ENCODE data around the gene APH1B.
"Not testable (repeated sequence)": the region's sequence is repeated elsewhere in the genome, so short reads cannot be mapped to it uniquely, and the experiment has no call there.

The APH1B gene

DNA sequence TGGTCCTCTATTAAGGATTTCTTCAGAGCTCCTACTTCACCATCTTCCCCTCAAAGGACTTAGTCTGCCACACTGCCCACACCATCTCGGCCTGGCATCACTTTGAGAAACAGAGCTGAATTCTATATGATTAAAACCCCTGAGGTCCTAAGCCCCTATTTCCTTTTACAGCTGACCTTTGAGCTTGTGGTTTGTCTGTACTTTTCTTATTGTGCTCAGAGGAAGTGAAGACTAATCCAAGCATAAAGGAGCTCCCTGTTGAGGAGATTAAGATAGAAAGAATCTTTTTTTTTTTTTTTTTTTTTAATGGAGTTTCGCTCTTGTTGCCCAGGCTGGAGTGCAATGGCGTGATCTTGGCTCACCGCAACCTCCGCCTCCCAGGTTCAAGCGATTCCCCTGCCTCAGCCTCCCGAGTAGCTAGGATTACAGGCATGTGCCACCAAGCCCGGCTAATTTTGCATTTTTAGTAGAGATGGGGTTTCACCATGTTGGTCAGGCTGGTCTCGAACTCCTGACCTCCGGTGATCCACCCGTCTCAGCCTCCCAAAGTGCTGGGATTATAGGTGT is 65.7 kb downstream of the APH1B start:
- intact Hi-C loops (cut with DNase I), result not testable (repeated sequence)

DNA sequence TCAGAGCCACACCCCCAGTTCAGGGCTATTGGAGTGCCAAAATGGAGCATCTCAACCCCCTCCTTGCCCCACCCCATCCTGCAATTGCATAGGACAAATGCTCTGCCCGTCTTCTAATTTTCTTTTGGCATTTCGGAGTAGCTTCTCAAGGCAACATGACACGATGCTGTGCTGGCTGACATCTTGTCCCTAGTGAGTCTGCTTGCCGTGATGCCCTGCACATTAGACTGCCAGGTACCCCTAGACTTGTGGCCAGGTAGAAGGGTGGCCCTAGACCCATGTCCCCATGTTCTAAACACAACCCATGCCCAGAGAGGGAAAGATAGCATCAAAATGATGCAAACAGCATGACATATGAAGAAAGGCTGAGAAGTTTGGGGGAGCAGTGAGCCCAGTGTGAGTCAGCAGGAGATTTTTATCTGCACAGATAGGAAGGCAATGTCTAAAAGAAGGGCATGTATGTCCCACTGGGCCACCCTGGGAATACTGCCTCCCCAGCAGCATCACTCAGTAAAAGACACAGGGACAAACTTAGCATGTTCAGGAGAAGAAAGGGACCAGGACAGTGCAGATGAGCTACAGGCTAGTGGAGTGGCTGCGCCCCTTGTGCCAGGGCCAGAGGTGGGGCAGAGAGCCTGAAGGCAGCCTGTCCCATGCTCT is 67.5 kb downstream of the APH1B start:
- intact Hi-C loops (cut with DNase I), result no loop called here
- peak in 1 of 42 donors; percentile 38 for DNase-seq

More for the DNA sequence above, 65.7 kb downstream of the APH1B start:
- DNase-seq, result not testable (repeated sequence)

DNA sequence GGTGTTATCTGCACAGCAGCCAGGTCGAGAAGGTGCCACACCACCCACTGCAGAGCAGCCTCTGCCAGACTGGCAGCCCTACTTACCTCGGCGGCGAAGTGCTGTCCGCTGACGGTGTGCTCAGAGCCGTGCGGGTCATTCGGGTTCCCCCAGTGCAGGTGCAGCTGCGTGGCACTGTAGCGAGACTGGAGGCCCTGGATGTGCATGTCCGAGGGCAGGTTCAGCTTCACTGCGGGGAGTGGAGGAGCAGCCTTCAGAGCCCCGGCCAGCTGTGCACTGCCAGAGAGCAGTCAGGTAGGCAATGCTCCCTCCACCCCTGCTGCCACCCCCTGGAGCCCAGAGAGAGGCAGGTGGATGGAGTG is 68.0 kb downstream of the APH1B start:
- no peak for DNase-seq
- intact Hi-C loops (cut with DNase I), result no loop called here

DNA sequence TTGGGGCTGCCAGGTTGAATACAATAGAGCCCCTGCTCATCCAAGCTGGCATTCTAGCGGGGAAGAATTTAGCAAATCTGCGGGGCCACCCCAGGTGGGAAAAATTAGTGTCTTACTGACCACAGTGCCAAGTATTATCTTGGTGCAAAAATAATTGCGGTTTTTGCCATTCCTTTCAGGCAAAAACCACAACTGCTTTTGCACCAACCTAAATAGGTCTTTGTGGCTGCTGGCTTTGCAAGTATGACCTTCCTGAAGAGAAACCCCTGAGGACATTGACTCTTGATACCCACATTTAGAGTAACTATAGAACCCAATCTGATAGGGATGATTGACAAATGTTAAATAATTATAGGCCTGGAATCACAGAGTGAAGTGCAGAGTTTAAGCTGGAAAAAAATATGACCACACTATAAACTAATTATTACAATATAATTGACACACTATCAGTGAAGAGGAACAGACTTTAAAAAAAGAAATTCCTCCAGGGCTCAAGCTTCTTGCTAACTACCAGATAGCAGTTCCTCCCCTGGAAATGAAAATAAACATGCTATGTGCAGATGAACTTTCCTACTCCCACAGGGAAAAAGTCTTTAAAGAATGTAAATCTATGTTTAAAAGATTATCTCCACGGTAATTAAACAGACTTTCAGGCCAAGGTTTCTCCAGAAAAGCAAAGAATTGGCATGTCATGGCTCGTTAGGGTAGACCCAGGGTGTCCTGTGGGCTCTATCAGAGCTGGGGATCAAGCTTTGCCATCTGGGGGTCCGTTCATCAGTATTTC is 69.9 kb downstream of the APH1B start:
- intact Hi-C loops (cut with DNase I), result no loop called here
- no peak for DNase-seq

DNA sequence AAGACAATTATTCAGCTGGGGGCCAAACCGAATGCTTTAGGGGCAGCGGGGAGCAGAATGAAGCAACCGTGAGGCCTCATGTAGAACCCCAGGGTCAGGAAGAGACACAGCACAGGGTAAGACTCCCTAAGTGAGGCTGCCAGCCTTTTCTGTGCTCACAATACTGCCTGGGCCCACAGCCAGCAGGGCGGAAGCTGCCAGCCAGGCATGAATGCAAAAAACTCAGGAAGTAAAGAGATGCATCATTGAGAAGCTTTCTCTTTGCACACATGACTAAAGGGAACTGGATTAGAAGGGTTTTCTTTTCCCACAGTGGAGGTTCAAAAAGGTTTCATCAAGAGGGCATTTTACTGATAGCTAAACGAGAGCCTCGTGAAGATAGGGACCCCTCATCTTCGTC is 71.0 kb downstream of the APH1B start:
- DNase-seq, result peak in 39 of 42 donors; percentile 39 to 89 (median 68)
- intact Hi-C loops (cut with DNase I), result no loop called here

DNA sequence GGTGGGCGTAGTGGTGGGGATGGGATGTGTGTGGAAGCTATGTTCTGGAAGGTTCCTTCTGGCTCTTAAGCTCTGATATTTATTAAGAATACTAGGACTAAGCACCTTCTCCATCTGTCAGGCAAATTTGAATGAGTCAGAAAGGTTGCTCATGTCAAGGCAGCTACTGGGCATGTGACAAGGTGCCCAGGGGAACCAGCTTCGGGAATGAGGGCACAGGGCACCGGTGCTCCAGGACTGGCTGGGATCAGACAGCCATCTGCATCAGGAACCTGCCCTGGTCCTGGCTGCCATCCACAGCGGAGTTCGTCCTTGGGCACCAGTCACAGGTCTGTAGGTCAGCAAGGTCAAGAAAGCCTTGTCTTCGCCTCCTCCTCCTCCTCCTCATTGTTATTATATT is 71.8 kb downstream of the APH1B start:
- DNase-seq, result no peak
- intact Hi-C loops (cut with DNase I), result no loop called here

DNA sequence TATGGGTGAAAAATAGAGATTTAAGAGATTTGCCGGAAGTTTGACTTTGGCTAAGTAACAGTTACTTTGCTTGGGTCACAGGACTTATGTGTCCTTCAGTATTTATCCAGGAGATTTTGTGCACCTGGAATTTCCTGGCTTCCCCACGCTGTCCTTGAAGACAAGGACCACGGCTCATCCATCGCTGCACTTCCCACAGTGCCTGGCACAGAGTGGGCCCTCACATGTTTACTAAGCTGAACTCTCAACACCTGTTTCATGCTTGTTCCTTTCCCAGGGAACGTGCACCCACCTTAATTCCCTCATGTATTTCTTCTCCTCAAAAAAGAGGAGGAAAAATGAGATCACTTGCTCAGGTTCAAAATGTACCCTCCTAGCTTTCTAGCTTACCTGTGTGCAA is 72.2 kb downstream of the APH1B start:
- DNase-seq, result no peak
- intact Hi-C loops (cut with DNase I), result no loop called here

DNA sequence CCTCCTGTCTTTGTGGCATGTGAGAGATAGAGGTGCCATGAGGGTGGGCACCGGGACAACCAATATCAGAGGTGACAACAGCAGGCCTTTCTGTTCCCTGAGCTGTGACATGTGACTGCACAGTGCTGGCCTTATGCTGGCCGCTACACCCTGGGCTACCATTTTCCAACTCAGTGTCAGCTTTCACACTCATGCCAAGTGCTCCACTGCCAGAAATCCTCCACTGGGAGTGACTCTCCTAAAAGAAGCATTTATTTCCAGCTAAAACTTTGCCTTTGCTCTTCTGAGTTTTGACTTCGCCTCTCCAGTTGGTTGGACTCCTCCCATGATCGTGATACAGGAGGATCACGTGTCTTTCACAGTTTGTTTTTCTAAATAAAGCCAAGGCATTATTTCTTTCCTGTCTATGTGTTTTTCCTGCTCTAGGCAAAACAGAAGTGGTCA is 72.8 kb downstream of the APH1B start:
- peak in 2 of 42 donors; percentile 18 to 56 for DNase-seq
- intact Hi-C loops (cut with DNase I), result no loop called here

DNA sequence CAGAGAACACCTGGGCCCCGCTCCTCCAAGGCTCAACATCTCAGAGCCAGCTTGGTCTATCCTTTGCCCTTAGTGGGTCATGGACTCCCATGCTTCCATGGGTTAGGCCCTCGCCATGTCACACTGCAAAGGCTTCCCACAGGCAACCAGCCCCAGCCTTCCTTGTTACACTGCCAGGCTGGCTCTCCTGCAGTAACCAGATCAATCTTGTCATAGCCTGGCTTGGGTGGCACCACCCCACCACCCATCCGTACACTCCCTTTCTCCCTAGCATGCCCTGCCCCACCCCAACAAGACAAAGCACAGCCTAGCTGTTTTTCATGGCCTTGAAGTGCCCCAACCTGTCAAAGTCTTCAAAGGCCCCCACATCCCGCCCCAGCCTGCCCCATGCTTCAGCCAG is 73.8 kb downstream of the APH1B start:
- intact Hi-C loops (cut with DNase I), result no loop called here
- DNase-seq, result no peak

DNA sequence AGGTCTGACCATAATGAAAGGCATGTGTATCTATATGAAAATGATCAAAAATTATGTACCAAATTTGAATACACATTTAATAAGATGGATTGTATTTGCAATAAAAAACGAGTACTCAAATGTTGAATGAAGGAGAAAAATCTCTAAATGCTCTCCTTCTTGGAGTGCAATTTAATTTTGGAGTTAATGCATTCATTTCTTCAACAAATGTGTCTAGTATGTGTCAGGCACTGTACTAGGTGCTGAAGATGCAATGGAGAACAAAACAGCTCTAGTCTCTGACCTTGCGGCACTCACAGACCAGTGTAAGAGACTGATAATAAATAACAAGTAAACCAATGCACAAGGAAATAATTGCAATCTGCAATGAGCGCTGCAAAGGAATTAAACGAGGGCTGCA is 75.4 kb downstream of the APH1B start:
- DNase-seq, result no peak
- intact Hi-C loops (cut with DNase I), result no loop called here

DNA sequence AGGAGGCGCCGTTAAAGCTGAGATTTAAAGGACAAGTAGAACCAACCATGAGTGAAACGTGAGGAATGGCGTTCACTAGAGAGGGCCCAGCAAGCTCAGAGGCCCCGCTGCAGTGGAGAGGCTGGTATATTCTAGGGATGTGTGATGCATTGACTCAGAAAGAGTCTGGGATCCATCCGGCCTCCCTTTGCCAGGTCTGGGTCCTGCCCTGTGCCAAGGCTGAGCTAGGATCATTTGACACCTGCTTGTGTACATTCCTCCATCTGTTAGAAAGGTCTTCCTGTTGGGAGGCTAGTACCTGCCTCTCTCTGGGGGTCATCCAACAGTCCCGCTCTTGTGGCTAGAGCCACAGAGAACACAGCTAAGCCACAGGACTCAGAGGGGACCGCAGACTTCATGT is 75.9 kb downstream of the APH1B start:
- DNase-seq, result no peak
- intact Hi-C loops (cut with DNase I), result no loop called here

DNA sequence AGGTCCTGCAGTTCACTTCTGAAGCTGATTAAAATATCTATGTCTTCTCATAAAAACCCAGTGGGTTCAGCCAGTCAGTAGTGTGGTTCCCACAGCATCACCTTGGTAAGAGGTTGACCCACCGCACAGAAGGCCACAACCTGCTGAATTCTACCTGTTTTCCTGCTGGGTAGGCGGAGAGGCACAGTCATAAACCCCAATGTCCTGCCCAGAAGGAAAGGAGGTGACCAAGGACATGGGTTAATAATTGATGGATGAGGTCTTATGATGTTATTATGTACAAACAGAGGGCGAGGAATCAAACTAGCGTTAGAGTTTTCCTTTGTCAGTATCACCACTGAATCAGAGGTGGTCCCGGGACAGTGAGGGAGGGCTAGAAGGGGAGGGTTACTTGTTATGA is 76.5 kb downstream of the APH1B start:
- intact Hi-C loops (cut with DNase I), result no loop called here
- no peak for DNase-seq

DNA sequence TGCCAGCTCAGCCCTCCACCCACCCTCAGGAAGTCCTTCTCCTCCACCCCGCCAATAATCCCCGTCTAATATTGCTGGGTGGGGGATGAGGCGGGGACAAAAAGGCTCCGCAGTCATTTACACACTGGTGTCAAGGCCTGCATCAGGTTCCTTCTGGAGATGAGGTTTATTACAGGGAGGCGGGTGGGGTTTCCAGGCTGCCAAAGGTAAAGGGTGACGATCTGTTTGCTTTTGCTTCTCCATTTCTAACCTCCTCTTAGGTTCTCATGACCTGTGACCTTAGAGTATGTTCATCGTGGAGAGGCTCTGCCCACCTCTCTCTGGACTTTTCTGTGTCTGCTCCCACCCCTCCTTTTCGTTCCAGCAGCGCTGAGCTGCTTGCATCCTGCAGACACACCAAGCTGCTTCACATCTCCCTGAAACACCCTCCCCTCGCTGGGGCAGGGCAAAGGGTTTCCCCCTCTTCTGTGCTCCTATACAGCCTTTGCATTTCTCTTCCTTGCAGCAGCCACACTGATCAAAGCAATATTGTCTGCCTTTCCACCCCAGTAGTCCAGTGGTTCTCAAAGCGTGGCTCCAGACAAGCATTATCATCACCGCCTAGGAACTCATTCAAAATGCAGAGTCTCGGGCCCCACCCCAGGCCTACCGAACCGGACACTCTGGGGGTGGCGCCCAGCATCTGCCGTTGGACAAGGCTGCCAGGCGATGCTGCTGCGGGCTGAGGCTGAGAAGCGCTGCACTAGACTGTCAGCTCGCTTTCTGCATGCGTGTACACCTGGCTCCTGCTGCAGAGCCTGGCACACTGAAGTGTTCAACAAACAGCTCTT is 77.6 kb downstream of the APH1B start:
- no peak for DNase-seq
- intact Hi-C loops (cut with DNase I), result no loop called here

DNA sequence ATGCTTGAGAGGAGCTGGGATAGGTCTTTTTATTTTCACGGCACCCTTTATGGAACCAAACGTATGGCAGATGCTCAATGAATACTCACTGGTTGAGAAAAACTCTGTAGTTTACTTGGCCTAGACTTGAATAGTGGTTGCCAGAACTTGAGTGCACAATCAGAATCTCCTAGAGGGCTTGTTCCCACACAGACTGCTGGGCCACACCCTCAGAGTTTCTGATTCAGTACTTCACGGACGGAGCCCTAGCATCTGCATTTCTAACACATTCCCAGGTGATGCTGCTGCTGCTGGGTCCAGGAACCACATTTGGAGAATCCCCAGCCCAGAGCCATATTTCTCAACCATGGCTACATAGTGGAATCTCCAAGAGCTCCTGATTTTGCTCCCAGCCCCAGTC is 79.7 kb downstream of the APH1B start:
- intact Hi-C loops (cut with DNase I), result no loop called here
- no peak for DNase-seq

DNA sequence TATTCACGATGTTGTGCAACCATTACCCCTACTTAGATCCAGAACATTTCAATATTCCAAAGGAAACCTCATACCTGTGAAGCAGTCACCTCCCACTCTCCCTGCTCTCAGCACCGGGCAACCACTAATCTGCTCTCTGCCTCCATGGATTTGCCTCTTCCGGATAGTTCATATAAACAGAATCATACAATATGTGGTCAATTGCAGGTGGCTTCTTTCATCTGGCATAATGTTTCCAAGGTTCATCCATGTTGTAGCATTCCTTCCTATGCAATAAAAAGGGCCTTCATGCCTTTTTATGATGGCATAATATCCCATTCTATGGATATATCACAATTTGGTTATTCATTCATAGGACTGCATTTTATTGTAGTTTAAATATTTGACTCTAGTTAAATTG is 80.3 kb downstream of the APH1B start:
- DNase-seq, result peak in 3 of 42 donors; percentile 51 to 64 (median 51)
- intact Hi-C loops (cut with DNase I), result no loop called here

DNA sequence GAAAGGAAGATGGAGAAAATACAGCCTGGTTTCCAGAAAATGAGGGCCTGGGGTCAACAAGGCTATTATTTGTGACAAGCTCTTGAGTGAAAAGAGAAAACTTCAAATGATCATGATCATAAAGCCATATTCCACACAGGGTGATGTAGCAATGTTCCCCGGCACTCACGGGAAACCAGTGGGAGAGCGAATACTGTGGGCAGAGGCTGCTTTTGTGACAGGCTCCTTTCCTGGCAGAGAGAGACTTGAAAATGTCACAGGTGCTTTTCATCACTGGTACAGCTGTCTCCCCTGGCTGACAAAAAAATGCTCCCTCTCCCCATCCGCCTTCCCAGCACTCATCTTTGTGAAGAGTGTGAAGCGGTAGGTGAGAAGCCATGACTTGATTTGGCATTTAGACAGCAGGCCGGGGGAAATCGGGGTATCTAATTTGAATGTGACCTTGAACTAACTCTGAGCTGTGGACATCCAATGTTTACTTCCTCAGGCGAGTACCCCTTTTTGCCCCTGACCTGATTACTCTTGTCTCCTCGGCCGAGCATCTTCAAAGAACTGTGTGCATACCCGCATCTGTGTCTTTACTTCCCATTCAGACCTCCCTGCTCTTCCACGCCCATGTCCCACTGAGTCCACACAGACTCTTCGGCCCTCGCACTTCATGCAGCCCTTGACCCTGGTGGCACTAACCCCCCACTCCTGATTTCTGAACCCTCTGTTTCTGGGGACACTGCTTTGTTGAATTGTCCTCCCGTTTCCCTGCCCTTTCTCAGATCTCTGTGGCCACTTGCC is 81.0 kb downstream of the APH1B start:
- intact Hi-C loops (cut with DNase I), result no loop called here
- peak in 39 of 42 donors; percentile 35 to 91 (median 70) for DNase-seq
